HG02798 (cell line): Measurements from ENCODE around the gene EML4.
"Not testable (repeated sequence)": the region's sequence is repeated elsewhere in the genome, so short reads cannot be mapped to it uniquely, and the experiment has no call there.

Experiments
- ATAC-seq: cut with Tn5 transposase; IDR thresholded peaks from one replicate; pipeline ENCODE4 v1.9.1; 2021; ENCODE audit warnings: mild to moderate bottlenecking; ENCODE audit not compliant: unreplicated experiment, poor library complexity

The EML4 gene

DNA sequence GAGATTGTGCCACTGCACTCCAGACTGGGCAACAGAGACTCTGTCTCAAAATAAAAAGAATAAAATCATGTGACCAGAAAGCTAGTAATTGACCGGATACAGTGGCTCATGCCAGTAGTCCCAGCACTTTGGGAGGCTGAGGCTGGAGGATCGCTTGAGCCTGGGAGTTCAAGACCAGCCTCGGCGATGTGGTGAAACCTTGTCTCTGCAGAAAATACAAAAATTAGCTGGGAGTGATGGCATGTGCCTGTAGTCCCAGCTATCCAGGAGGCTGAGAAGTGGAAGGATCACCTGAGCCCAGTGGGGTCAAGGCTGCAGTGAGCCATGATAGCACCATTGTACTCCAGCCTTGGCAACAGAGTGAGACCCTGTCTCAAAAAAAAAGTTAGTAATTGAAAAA, 155.1 kb downstream of the EML4 start:
- no peak for ATAC-seq

DNA sequence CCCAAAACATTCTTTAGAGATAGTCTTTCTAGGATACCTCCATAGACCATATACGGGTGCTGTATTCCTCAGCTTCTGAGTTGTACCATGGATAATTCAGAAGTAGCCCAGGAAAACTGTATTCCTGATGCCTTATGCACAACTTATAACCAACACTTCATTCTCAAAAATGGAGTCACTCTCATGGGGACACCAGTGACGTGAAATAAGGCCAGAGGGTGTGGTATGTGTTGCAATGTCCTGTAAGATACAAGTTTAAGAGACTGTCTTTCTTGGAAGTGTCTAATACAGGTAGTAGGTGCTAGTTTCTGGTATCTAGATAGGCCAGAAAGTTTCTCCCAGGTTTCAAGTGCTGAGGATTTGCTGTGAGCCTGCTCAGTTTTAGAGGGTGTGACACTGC, 155.8 kb downstream of the EML4 start:
- no peak for ATAC-seq

GRCh38 chr2:42325609-42326008, 156.5 kb downstream of the EML4 start:
- ATAC-seq, result no peak

- no peak for ATAC-seq
Measured at GRCh38 chr2:42327125-42327524, 158.0 kb downstream of the EML4 start.

GRCh38 chr2:42328148-42328833, 159.1 kb downstream of the EML4 start:
- no peak for ATAC-seq

- no peak for ATAC-seq
Measured at GRCh38 chr2:42328923-42329322, 159.8 kb downstream of the EML4 start.

GRCh38 chr2:42329736-42330135, 160.6 kb downstream of the EML4 start:
- no peak for ATAC-seq

DNA sequence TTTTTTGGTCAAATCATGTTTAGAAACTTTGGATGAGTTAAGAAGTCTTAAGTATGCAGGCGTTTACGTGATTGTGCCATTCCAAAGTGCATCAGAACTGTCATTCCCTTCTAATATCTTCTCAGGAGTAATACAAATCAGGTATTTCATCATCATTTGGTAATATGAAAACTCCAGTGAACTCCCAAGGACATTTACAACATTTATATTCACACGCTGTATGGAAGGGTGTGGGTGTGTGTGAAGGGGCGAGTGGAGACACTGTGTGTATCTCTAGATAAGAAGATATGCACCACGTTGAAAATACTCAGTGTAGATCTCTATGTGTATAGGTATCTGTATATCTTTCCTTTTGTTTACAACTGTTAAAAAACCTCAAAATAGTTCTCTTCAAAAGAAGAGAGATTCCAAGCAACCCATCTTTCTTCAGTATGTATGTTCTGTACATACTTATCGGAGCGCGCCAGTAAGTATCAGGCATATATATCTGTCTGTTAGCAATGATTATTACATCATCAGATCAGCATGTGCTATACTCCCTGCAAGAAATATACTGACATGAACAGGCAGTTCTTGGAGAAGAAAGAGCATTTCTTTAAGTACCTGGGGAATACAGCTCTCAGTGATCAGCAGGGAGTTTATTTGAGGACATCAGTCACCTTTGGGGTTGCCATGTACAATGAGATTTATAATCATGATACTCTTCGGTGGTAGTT, 162.6 kb downstream of the EML4 start:
- ATAC-seq, result no peak

- no peak for ATAC-seq
Measured at GRCh38 chr2:42332575-42332974, 163.4 kb downstream of the EML4 start.

DNA sequence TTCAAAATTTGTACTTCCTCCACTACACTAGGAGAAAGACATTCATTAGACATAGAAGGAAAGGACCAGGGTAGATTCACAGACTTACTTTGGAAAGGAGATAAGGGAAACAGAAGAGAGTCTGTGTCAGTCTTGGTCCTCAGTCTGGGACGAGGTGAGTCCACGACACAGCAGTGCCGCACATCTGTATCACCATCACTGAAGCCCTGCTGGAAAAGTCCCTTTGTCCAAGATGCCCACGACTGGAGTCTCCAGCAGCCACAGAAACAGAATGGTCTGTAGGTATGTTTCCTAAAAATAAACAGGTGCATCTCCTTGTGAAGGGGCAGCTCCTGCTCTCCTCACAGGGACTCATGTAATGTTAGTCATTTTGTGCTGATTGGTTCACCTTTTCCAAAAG, 164.4 kb downstream of the EML4 start:
- ATAC-seq, result no peak

DNA sequence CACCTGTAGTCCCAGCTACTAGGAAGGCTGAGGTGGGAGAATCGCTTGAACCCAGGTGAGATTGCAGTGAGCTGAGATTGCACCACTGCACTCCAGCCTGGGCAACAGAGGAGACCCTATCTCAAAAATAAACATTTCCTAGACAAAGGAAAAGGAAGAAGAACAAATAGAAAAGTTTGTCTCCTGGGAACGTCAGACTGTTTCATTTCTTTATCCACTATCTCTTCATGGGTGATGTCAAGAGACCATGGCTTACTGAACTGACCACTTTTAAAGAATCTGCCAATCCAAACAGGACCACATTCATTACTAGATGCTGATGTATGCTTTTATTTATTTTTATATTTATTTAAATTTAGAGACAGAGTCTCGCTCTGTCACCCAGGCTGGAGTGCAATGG, 165.1 kb downstream of the EML4 start:
- no peak for ATAC-seq

GRCh38 chr2:42334865-42335264, 165.7 kb downstream of the EML4 start:
- not testable (repeated sequence) for ATAC-seq

GRCh38 chr2:42335514-42336104, 166.5 kb downstream of the EML4 start:
- ATAC-seq, result no peak

DNA sequence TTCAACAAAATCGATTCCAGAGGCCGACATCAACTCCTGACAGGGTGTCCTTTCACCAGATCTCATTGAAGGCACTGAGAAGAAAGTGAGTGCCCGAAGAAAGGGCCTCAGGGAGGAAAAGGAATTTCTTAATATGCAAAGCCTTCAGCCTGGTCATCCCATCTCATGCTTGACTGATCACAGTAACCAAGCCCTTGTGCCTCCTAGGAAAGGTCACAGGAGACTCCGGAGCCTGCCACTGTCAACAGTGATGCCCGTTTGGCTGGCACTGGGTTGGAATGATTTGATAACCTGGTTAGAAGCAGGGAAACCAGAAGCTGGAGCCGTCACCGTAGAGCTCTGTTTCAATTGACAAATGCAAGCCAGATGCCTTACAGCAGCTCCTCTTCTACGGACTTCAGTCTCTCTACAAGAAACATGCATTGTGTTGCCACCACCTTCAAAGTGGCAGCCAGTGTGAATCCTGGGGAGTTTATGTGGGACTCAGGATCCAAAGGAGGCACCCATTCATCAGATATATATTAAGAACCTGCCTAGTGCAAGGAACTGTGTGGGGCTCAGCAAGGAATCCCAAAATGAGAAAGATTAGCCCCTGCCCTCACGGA, 167.3 kb downstream of the EML4 start:
- ATAC-seq, result no peak

DNA sequence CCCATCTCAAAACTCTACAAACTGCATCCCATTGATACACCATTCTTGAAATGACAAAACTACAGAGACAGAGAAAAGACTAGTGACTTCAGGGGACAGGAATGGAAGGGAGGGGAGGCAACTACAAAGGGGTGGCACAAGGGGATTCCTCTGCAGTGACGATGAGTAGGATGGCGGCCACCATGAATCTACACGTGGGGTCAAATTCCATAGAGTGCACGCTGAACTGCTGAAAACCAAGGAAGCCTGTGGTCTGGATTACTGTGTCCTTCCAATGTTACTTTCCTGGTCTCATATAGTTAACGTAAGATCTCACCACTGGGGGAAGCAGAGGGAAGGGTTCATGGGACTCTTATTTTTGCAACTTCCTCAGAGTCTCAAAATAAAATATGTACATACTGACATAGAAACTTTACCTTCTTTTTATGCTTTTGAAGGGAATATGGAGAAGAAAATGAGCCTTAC, 168.2 kb downstream of the EML4 start:
- no peak for ATAC-seq

DNA sequence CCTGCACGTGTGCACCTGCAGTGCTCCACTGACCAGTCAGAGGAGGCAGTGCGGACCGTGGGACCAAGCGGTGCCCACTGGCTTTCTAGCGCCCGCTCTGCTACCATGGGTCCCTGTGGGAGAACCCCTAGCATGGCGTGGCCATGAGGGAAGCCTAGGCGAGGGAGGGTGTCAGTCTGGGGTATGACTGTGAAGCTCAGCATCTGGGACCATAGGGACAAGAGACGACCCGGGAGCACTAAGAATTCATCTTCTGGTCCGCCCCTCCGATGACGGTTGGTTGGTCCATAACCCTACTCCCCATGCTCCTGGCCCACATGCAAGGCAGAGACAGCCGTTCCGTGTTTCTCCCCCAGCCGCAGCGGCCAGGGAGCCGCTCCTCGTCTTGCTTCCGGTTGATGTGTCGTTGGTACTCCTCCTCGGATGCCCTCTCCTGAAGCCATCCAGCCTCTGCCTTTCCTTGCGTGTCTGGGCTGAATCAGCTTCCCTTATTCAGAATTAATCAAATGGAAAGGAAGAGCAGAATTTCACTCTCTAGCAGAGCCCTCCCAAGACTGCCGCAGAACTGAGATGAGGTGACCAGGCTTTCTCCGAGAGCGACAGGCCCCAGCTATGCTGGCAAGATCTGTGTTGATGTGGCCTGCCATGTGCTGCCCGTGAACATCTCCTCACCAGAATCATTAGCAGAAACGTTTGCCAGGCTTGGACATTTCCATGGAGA, 168.9 kb downstream of the EML4 start:
- ATAC-seq, result no peak

GRCh38 chr2:42338567-42339190, 169.5 kb downstream of the EML4 start:
- ATAC-seq, result no peak

DNA sequence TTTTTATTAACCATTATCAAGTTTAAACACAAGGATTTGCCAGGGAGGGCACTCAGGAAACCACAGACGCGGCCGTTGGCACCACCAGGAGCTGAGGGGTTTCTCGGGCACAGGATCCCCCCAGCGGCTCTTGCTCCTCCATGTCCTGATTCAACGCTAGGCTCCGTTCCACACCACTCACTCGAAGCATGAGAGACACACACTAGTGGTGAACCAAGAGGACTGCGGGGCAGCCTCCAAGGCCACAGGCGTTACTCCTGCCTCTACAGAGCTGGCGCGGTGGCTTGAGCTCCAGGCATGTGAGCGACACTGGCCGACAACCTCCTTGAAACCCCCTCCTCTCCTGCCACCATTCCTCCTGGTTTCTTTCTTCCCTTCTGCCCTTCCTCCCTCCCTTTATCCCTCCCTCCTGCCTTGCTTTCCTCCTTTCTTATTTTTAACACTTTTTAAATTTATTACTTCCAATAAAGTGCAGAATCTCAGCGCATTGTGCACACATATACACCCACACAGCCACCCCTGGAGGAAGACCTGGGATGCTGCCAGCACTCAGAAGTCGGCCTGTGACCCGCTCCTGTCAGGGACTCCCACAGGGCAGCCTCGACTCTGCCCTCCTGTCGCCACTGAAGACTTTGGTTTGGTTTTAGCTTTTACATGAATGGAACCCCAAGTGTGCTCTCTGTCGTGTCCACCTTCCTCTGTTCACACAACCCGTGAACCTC, 170.2 kb downstream of the EML4 start:
- no peak for ATAC-seq
